Adipose tissue (tissue), 3 donors: ENCODE results near the gene MST1. TPM values are rescaled to one million over a fixed set of nuclear protein-coding genes. Genes with fewer than 3 reads are reported as not detected.

Experiments
- H3K27ac ChIP-seq: one replicate; pipeline ENCODE4 v1.5.1; 2013; ENCODE audit warnings: low read depth, low read length
- WGBS, 3 donors: extraction: QIAGEN DNeasy Blood & Tissue Kit; methylation state at CpG; one replicate each; pipeline ENCODE4 v1.1.7; 2013; 5-methylcytosine and 5-hydroxymethylcytosine counted together
- polyA plus RNA-seq, 3 donors: library from polyadenylated mRNA; stranded (reverse); fragments of 200-250 nt; gene quantifications; one replicate each; pipeline ENCODE4 v1.2.3, GENCODE V29; 2013
- donor health status: healthy with polysubstance abuse.
- donor health status: Bipolar disorder and iron deficiency.
- donor health status: healthy.

The MST1 gene
- polyA plus RNA-seq, 3 donors, result 14.3 to 22.2 (median 19.1) TPM

DNA sequence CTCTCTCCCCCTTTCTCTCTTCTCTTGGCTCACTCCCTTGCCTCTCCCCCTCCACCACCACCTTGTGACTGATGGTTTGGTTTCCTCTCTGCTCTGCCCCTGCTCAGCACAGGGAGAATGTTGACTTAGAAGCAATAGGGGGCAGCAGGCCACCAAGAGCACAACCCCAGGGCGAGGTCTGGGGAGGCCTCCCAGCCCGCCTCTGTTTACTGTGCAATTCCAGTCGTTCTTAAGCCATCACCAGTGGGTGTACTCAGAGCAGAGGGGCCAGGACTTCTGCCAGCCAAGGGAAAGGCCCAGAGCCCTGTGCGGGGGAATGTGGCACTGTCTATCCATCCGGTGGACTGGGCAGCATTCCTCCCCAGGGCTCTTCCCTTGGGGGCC, 20.9 kb downstream of the MST1 start:
- 38 to 47% (median 45%) methylated on average over 5 of the region's 5 CpGs for WGBS, 3 donors
- H3K27ac ChIP-seq, result no peak overlapping the region

DNA sequence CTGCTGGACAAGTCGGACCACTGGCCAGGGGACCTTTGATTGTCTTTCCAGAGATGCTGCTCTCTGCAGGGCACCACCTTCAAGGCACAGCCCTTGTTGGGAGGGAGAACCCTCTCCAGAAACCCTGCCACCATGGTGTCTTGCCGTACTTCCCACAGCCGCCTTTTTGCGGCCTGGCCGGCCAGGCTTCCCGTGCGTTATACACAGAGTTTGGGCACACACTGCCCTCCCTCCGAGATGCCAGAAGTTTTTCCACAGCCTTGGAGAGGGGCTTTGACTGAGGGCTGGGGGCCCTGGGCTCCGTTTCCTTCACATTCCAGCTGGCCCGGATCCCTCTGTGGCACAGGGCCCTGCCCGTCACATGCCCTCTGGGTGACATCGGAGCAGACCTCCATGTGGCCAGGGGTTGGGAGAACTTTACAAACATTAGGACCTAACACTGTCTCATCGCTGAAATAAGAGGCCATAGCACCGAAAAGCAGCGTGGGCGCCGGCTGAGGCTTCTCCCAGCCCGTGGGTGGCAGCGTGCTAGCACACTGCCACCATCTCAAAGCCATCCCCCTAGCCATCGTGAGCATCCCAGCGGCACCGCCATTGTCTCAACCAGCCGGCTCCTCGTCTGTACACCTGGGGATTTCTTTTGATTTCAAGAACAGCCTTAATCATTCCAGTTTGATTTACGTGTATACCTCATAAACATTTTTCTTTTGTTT, 21.4 kb downstream of the MST1 start:
- 79 to 86% (median 83%) methylated on average over 25 of the region's 25 CpGs for WGBS, 3 donors

GRCh38 chr3:49666592-49666991, 22.7 kb downstream of the MST1 start:
- 37 to 55% (median 43%) methylated on average over 8 of the region's 8 CpGs for WGBS, 3 donors
- no peak overlapping the region for H3K27ac ChIP-seq

More for the DNA sequence above, 21.4 kb downstream of the MST1 start:
- no peak overlapping the region for H3K27ac ChIP-seq

- WGBS, 3 donors, result 78 to 89% (median 84%) methylated on average over 6 of the region's 6 CpGs
- H3K27ac ChIP-seq, result no peak overlapping the region
These were observed 23.3 kb downstream of the MST1 start for GRCh38 chr3:49665822-49666519.

GRCh38 chr3:49664300-49664699, 25.0 kb downstream of the MST1 start:
- H3K27ac ChIP-seq, result no peak overlapping the region
- WGBS, 3 donors, result 85 to 93% (median 87%) methylated on average over 11 of the region's 11 CpGs

- no peak overlapping the region for H3K27ac ChIP-seq
- 94 to 100% (median 100%) methylated on average over 1 of the region's 1 CpG for WGBS, 3 donors
These were observed 25.4 kb downstream of the MST1 start for GRCh38 chr3:49663831-49664230.

DNA sequence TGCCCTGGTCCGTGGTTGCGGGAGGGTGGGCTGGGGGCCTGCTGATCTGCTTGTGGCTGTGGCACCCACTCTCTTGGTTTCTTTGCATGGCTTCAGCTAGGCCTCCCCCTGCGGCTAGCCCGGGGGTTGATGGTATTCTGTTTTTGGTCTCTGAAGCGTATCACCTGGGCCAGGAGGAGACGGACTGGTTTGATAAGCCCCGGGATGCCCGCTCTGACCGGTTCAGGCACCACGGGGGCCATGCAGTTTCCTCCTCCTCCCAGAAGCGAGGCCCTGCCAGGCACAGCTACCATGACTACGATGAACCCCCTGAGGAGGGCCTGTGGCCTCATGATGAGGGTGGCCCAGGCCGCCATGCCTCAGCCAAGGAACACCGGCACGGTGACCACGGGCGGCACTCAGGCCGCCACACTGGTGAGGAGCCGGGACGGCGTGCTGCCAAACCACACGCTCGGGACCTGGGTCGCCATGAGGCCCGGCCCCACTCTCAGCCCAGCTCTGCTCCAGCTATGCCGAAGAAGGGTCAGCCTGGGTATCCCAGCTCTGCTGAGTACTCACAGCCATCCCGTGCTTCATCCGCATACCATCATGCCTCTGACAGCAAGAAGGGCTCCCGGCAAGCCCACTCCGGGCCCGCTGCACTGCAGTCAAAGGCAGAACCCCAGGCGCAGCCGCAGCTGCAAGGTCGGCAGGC, 26.4 kb downstream of the MST1 start:
- no peak overlapping the region for H3K27ac ChIP-seq
- 93 to 96% (median 95%) methylated on average over 32 to 34 of the region's 34 CpGs for WGBS, 3 donors

- 88 to 90% (median 89%) methylated on average over 22 of the region's 22 CpGs for WGBS, 3 donors
These were observed 27.3 kb downstream of the MST1 start for GRCh38 chr3:49662021-49662420.

GRCh38 chr3:49661281-49661680, 28.0 kb downstream of the MST1 start:
- WGBS, 3 donors, result 71 to 88% (median 84%) methylated on average over 14 of the region's 14 CpGs

More at GRCh38 chr3:49662021-49662420, 27.3 kb downstream of the MST1 start:
- no peak overlapping the region for H3K27ac ChIP-seq

DNA sequence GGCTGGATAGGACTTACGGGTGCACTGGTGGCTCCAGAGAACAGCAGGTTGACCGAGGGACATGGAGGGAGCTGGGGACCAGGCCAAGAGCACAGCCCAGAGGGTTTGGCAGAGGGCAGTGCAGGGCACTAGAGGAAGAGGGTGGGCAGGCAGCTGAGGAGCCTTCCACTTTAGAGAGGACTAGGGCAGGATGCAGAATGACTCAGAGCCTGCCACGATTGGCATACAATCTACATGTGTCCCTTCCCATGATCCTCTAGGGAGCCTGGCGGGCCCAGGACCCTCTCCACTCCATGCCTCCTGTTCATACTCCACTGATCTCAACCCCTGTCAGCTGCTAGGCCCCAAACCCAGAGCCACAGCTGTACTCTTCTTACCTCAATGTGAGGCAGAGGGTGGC, 29.5 kb downstream of the MST1 start:
- no peak overlapping the region for H3K27ac ChIP-seq
- 59 to 83% (median 60%) methylated on average over 4 of the region's 4 CpGs for WGBS, 3 donors

More at GRCh38 chr3:49661281-49661680, 28.0 kb downstream of the MST1 start:
- no peak overlapping the region for H3K27ac ChIP-seq

DNA sequence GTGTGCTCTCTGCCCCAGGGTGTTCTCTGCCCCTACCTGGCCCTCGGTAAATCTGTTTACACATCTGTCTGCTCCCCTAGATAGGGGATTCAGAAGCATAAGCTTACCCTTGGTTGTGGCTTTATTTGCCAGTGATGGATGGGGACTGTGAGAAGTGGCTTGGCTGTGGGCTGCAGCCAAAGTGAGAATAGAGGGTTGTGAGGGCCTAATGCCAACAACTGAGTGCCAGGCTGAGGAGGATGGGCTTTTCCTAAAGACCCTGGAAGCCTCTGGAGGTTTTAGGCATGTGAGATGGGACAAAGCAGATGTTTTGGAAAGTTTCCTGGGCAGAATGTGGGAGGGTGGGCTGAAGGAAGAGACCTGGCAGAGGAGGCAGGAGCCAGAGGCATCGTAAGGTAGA, 30.6 kb downstream of the MST1 start:
- 57 to 67% (median 64%) methylated on average over 2 of the region's 2 CpGs for WGBS, 3 donors
- no peak overlapping the region for H3K27ac ChIP-seq

DNA sequence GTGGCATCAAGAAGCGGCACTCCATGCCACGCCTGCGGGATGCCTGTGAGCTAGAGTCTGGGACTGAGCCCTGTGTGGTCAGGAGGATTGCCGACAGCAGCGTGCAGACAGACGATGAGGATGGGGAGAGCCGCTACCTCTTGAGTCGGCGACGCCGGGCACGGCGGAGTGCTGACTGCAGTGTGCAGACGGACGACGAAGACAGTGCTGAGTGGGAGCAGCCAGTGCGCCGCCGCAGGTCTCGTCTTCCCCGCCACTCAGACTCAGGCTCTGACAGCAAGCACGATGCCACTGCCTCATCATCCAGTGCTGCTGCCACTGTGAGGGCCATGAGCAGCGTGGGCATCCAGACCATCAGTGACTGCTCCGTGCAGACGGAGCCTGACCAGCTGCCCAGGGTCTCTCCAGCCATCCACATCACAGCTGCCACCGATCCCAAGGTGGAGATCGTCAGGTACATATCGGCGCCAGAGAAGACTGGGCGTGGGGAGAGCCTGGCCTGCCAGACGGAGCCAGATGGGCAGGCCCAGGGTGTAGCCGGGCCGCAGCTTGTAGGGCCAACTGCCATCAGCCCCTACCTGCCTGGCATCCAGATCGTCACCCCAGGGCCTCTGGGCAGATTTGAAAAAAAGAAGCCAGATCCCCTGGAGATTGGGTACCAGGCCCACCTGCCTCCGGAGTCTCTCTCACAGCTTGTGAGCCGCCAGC, 31.9 kb downstream of the MST1 start:
- 93 to 95% (median 94%) methylated on average over 36 of the region's 36 CpGs for WGBS, 3 donors
- H3K27ac ChIP-seq, result no peak overlapping the region

GRCh38 chr3:49656541-49657112, 32.6 kb downstream of the MST1 start:
- WGBS, 3 donors, result 50 to 69% (median 53%) methylated on average over 18 of the region's 18 CpGs
- H3K27ac ChIP-seq, result no peak overlapping the region

- no peak overlapping the region for H3K27ac ChIP-seq
- WGBS, 3 donors, result 94 to 97% (median 95%) methylated on average over 19 of the region's 19 CpGs
These were observed 33.5 kb downstream of the MST1 start for GRCh38 chr3:49655731-49656285.

DNA sequence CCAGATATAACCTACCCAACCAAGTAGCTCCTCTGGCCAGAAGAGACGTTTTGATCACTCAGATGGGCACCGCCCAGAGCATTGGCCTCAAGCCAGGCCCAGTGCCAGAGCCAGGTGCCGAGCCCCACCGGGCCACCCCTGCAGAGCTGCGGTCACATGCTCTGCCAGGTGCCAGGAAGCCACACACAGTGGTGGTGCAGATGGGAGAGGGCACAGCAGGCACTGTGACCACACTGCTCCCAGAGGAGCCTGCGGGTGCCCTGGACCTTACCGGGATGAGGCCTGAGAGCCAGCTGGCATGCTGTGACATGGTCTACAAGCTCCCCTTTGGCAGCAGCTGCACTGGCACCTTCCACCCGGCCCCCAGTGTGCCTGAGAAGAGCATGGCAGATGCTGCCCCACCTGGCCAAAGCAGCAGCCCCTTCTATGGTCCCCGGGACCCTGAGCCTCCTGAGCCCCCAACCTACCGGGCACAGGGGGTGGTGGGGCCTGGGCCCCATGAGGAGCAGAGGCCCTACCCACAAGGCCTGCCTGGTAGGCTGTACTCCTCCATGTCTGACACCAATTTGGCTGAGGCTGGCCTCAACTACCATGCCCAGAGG, 34.2 kb downstream of the MST1 start:
- 64 to 80% (median 69%) methylated on average over 10 of the region's 10 CpGs for WGBS, 3 donors
- no peak overlapping the region for H3K27ac ChIP-seq

DNA sequence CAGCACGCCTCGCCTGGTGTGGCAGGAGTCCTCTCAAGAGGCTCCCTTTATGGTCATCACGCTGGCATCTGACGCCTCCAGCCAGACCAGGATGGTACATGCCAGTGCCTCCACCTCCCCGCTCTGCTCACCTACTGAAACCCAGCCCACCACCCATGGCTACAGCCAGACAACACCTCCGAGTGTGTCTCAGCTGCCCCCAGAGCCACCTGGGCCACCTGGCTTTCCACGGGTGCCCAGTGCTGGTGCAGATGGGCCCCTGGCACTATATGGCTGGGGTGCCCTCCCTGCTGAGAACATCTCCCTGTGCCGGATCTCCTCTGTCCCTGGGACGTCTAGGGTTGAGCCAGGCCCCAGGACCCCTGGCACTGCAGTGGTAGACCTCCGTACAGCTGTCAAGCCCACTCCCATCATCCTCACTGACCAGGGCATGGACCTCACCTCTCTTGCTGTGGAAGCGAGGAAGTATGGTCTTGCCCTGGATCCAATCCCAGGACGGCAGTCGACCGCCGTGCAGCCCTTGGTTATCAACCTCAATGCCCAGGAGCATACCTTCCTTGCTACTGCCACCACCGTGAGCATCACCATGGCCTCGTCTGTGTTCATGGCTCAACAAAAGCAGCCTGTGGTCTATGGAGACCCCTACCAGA, 35.0 kb downstream of the MST1 start:
- no peak overlapping the region for H3K27ac ChIP-seq
- WGBS, 3 donors, result 87 to 92% (median 91%) methylated on average over 17 of the region's 17 CpGs

GRCh38 chr3:49653621-49654020, 35.7 kb downstream of the MST1 start:
- WGBS, 3 donors, result 75 to 80% (median 78%) methylated on average over 8 of the region's 8 CpGs
- no peak overlapping the region for H3K27ac ChIP-seq
